ENCODE results near the gene GAS2. TPM values are rescaled to one million over a fixed set of nuclear protein-coding genes. Genes with fewer than 3 reads are reported as not detected.
A peak's percentile ranks its signal among the peaks of the same experiment; 100 is the strongest.
"Not testable (repeated sequence)": the region's sequence is repeated elsewhere in the genome, so short reads cannot be mapped to it uniquely, and the experiment has no call there.

The GAS2 gene
- total RNA-seq, result 0.80 and 1.5 TPM in 2 replicates

- intact Hi-C loops (cut with micrococcal nuclease), result loop anchor here (2.0 kb wide), 1 partner anchor 42 kb away; the partner anchor contains the start of gene FANCF
- Mint-ChIP-seq H3K4me3 (ENCODE audit: low read depth) (peak within 1 kb of the TSS; percentile 81), H3K4me1 (ENCODE audit: low read depth) (peaks cover 22% of the 10 kb centered on the region), H3K27ac (no peak within 1 kb of the TSS), H3K36me3 (ENCODE audit: low read depth) (no peaks in the 10 kb centered on the region), H3K27me3 (ENCODE audit: low read depth) (peaks cover 49% of the 10 kb centered on the region), H3K9me3 (no peaks in the 10 kb centered on the region)
- DNase-seq (ENCODE audit: low spot score), result no peak
Measured at GRCh38 chr11:22666325-22666687, at the start of gene GAS2. TSS of gene GAS2 (plus strand) at chr11:22666611. CDS start at chr11:22674870, 8,259 bp downstream.

- H3K9me3 Mint-ChIP-seq, result peaks cover 4% of the 10 kb centered on the region
- DNase-seq (ENCODE audit: low spot score), result no peak
- peaks cover 4% of the 10 kb centered on the region for H3K4me1 Mint-ChIP-seq (ENCODE audit: low read depth)
- H3K4me3 Mint-ChIP-seq (ENCODE audit: low read depth), result no peak overlapping the region
- no peaks in the 10 kb centered on the region for H3K27me3 Mint-ChIP-seq (ENCODE audit: low read depth)
- intact Hi-C loops (cut with micrococcal nuclease), result no loop called here
- peaks cover 25% of the 10 kb centered on the region for H3K36me3 Mint-ChIP-seq (ENCODE audit: low read depth)
- no peak overlapping the region for H3K27ac Mint-ChIP-seq
Measured at GRCh38 chr11:22617868-22618267, 48.5 kb upstream of the GAS2 start.

DNA sequence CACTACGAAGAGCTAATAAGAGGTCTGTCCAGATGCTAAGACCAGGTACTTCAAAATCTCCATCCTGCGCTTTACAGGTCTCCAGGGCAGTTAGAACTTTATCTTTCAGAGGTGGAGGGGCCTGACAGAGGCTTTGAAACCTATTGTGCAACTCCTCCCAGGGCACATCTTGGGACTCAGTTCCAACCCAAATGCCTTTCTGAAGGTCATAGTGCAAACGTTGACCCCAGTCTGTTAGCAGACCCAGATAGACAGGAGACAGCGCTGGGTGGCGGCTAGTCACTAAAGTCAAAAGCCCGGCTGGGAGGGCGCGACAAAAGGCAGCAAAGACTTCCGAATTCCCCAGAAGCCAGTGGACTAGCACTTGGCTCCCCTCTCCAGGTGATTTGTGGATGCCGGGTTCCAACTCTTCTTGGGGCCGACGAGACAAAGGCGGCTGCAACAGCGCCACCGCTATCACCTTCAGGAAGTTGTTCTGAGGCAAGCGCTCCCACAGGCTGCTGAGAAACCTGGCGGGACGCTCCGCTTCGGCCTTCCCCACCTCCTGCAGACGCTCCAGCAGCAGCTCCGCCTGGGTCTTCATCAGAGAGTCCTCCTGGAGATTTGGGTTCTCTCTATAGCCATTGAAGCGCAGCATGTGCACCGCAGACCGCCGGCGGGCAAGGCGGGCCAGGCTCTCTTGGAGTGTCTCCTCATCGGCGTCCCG, 41.5 kb upstream of the GAS2 start:
- H3K4me3 Mint-ChIP-seq (ENCODE audit: low read depth), result peak overlapping the region; percentile 99
- intact Hi-C loops (cut with micrococcal nuclease), result loop anchor here (1.0 to 2.0 kb wide), 3 partner anchors 42 to 204 kb away; partner anchors contain the start of genes GAS2 and SVIP
- DNase-seq (ENCODE audit: low spot score), result peak; percentile 51
- peaks cover 22% of the 10 kb centered on the region for H3K4me1 Mint-ChIP-seq (ENCODE audit: low read depth)
- peaks cover 28% of the 10 kb centered on the region for H3K36me3 Mint-ChIP-seq (ENCODE audit: low read depth)
- no peaks in the 10 kb centered on the region for H3K9me3 Mint-ChIP-seq
- H3K27me3 Mint-ChIP-seq (ENCODE audit: low read depth), result no peaks in the 10 kb centered on the region
- peak overlapping the region; percentile 98 for H3K27ac Mint-ChIP-seq

DNA sequence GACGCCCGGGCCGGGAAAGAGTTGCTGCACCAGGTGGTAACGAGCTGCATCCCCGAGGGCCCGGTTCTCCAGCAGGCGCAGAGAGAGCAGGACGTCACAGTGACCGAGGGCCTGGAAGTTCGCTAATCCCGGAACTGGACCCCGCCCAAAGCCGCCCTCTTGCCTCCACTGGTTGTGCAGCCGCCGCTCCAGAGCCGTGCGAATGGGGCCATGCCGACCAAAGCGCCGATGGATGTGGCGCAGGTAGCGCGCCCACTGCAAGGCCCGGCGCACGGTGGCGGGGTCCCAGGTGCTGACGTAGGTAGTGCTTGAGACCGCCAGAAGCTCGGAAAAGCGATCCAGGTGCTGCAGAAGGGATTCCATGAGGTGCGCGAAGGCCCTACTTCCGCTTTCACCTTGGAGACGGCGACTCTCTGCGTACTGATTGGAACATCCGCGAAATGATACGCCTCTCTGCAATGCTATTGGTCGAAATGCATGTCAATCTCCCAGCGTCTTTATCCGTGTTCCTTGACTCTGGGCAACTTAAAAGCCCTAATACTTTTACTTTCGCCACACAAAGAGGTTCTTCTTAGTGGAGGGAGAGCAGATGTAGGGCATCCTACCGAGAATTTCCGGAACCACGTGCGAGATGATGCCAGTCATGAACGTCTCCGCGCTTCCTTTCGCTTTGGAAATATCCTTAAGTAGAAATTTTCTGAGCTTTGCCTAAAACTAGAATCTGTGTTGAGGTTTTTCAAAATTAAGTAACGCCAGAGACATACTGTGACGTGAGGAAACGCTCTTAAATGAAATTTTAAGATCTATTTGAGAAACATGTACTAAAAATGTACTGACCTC, 40.7 kb upstream of the GAS2 start, which contains the start of gene FANCF:
TSS of gene FANCF (minus strand) at position 376 of the 840 bp plus-strand sequence. CDS start at position 363, 13 bp downstream.
- Mint-ChIP-seq H3K4me1 (ENCODE audit: low read depth) (peaks cover 22% of the 10 kb centered on the region), H3K4me3 (ENCODE audit: low read depth) (peak within 1 kb of the TSS; percentile 99), H3K27ac (peak within 1 kb of the TSS; percentile 98), H3K27me3 (ENCODE audit: low read depth) (no peaks in the 10 kb centered on the region), H3K9me3 (no peaks in the 10 kb centered on the region), H3K36me3 (ENCODE audit: low read depth) (peaks cover 20% of the 10 kb centered on the region)
- intact Hi-C loops (cut with micrococcal nuclease), result loop anchor here (1.0 to 2.0 kb wide), 4 partner anchors 10 to 204 kb away; partner anchors contain the start of genes GAS2 and SVIP
- DNase-seq (ENCODE audit: low spot score), result peak; percentile 92

GRCh38 chr11:22626573-22627239, 39.7 kb upstream of the GAS2 start:
- Mint-ChIP-seq H3K9me3 (no peaks in the 10 kb centered on the region), H3K36me3 (ENCODE audit: low read depth) (peaks cover 12% of the 10 kb centered on the region), H3K4me1 (ENCODE audit: low read depth) (peaks cover 22% of the 10 kb centered on the region), H3K27ac (peak overlapping the region; percentile 98), H3K4me3 (ENCODE audit: low read depth) (peak overlapping the region; percentile 99), H3K27me3 (ENCODE audit: low read depth) (no peaks in the 10 kb centered on the region)
- intact Hi-C loops (cut with micrococcal nuclease), result loop anchor here (1.0 kb wide), 1 partner anchor 9 kb away; no protein-coding TSS in a partner anchor
- no peak for DNase-seq (ENCODE audit: low spot score)

- intact Hi-C loops (cut with micrococcal nuclease), result no loop called here
- Mint-ChIP-seq H3K9me3 (no peaks in the 10 kb centered on the region), H3K4me1 (ENCODE audit: low read depth) (peaks cover 19% of the 10 kb centered on the region), H3K27ac (no peak overlapping the region), H3K36me3 (ENCODE audit: low read depth) (peaks cover 11% of the 10 kb centered on the region), H3K27me3 (ENCODE audit: low read depth) (no peaks in the 10 kb centered on the region), H3K4me3 (ENCODE audit: low read depth) (no peak overlapping the region)
- DNase-seq (ENCODE audit: low spot score), result no peak
Measured at GRCh38 chr11:22627421-22627820, 39.0 kb upstream of the GAS2 start.

- Mint-ChIP-seq H3K36me3 (ENCODE audit: low read depth) (no peaks in the 10 kb centered on the region), H3K4me3 (ENCODE audit: low read depth) (no peak overlapping the region), H3K4me1 (ENCODE audit: low read depth) (peaks cover 1% of the 10 kb centered on the region), H3K27me3 (ENCODE audit: low read depth) (no peaks in the 10 kb centered on the region), H3K27ac (no peak overlapping the region), H3K9me3 (no peaks in the 10 kb centered on the region)
- DNase-seq (ENCODE audit: low spot score), result no peak
- intact Hi-C loops (cut with micrococcal nuclease), result no loop called here
Measured at GRCh38 chr11:22633354-22633902, 33.0 kb upstream of the GAS2 start.

GRCh38 chr11:22634897-22635629, 31.3 kb upstream of the GAS2 start:
- H3K27me3 Mint-ChIP-seq (ENCODE audit: low read depth), result no peaks in the 10 kb centered on the region
- no peak overlapping the region for H3K27ac Mint-ChIP-seq
- peaks cover 1% of the 10 kb centered on the region for H3K4me1 Mint-ChIP-seq (ENCODE audit: low read depth)
- intact Hi-C loops (cut with micrococcal nuclease), result loop anchor here (1.0 kb wide), 1 partner anchor 9 kb away; no protein-coding TSS in a partner anchor
- no peaks in the 10 kb centered on the region for H3K36me3 Mint-ChIP-seq (ENCODE audit: low read depth)
- H3K9me3 Mint-ChIP-seq, result no peaks in the 10 kb centered on the region
- DNase-seq (ENCODE audit: low spot score), result no peak
- H3K4me3 Mint-ChIP-seq (ENCODE audit: low read depth), result no peak overlapping the region

- Mint-ChIP-seq H3K9me3 (no peaks in the 10 kb centered on the region), H3K27ac (no peak overlapping the region), H3K4me3 (ENCODE audit: low read depth) (no peak overlapping the region), H3K4me1 (ENCODE audit: low read depth) (peaks cover 1% of the 10 kb centered on the region), H3K27me3 (ENCODE audit: low read depth) (no peaks in the 10 kb centered on the region), H3K36me3 (ENCODE audit: low read depth) (no peaks in the 10 kb centered on the region)
- no peak for DNase-seq (ENCODE audit: low spot score)
- intact Hi-C loops (cut with micrococcal nuclease), result loop anchor here (1.0 kb wide), 1 partner anchor 9 kb away; no protein-coding TSS in a partner anchor
Measured at GRCh38 chr11:22635689-22636088, 30.7 kb upstream of the GAS2 start.

DNA sequence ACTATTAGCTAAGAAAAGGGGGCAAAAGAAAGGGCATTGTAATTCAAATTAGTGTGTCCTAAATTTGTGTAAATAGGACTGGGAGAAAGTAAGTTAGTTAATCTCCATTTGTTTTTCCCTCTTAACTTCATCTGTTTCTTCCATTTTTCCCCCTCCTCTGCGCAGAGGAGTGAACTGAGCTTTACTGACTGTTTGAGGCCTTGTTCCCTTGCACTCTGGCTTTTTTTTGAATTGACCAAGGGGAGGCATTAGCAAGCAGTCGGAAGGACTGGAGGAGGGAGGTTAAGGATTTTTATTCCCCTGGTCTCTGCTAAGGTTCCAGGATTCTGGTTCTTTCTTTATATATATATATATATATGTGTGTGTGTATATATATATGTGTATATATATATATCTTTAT, 25.5 kb upstream of the GAS2 start:
- no peak for DNase-seq (ENCODE audit: low spot score)
- intact Hi-C loops (cut with micrococcal nuclease), result no loop called here
- Mint-ChIP-seq H3K36me3 (ENCODE audit: low read depth) (no peaks in the 10 kb centered on the region), H3K4me3 (ENCODE audit: low read depth) (no peak overlapping the region), H3K27me3 (ENCODE audit: low read depth) (no peaks in the 10 kb centered on the region), H3K27ac (no peak overlapping the region), H3K4me1 (ENCODE audit: low read depth) (peaks cover 1% of the 10 kb centered on the region), H3K9me3 (no peaks in the 10 kb centered on the region)

- Mint-ChIP-seq H3K36me3 (ENCODE audit: low read depth) (no peaks in the 10 kb centered on the region), H3K4me3 (ENCODE audit: low read depth) (no peak overlapping the region), H3K27me3 (ENCODE audit: low read depth) (no peaks in the 10 kb centered on the region), H3K9me3 (no peaks in the 10 kb centered on the region), H3K4me1 (ENCODE audit: low read depth) (peaks cover 1% of the 10 kb centered on the region), H3K27ac (no peak overlapping the region)
- intact Hi-C loops (cut with micrococcal nuclease), result no loop called here
- no peak for DNase-seq (ENCODE audit: low spot score)
Measured at GRCh38 chr11:22641559-22641958, 24.9 kb upstream of the GAS2 start.

DNA sequence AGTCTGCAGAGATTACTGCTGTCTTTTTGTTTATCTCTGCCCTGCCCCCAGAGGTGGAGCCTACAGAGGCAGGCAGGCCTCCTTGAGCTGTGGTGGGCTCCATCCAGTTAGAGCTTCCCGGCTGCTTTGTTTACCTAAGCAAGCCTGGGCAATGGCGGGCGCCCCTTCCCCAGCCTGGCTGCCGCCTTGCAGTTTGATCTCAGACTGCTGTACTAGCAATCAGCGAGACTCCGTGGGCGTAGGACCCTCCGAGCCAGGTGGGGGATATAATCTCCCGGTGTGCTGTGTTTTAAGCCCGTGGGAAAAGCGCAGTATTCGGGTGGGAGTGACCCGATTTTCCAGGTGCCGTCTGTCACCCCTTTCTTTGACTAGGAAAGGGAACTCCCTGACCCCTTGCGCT, 14.1 kb upstream of the GAS2 start:
- H3K4me3 Mint-ChIP-seq (ENCODE audit: low read depth); DNase-seq (ENCODE audit: low spot score); H3K27me3 Mint-ChIP-seq (ENCODE audit: low read depth); intact Hi-C loops (cut with micrococcal nuclease); H3K36me3 Mint-ChIP-seq (ENCODE audit: low read depth); H3K27ac Mint-ChIP-seq; H3K9me3 Mint-ChIP-seq: not testable (repeated sequence)
- peaks cover 12% of the 10 kb centered on the region for H3K4me1 Mint-ChIP-seq (ENCODE audit: low read depth)
